PC-9 (cell line): ENCODE results near the gene WSCD1. TPM values are rescaled to one million over a fixed set of nuclear protein-coding genes. Genes with fewer than 3 reads are reported as not detected.

Experiments used
- BruUV-seq: library from RNA; stranded (reverse); fragments of 400-500 nt; replicated peaks from 2 replicates; lab custom pipeline; 2021; lab: Mats Ljungman, UMichigan
- CTCF ChIA-PET: fragments of 300-600 bp; sonication (Branson Sonifier 250); formaldehyde crosslinking; loops from one replicate; lab custom pipeline; 2022; ENCODE audit warnings: antibody characterized with exemption; lab: Charles Lee
- POLR2A ChIA-PET: fragments of 300-600 bp; sonication (Branson Sonifier 250); formaldehyde crosslinking; loops from one replicate; lab custom pipeline; 2022; ENCODE audit warnings: antibody characterized with exemption; ENCODE audit not compliant: unreplicated experiment; lab: Charles Lee
- DNase-seq, 2 experiments: peaks; one replicate each; pipeline versions ENCODE4 v3.0.0 to v3.0.0-alpha.2; 2015 to 2022; ENCODE audit warnings: mixed read lengths in 1 of 2
- H2AFZ ChIP-seq: fragments of 200-600 bp; sonication (generic); 2 replicates; pipeline ENCODE4 v1.8.1; 2017; ENCODE audit warnings: antibody characterized with exemption
- H3F3A ChIP-seq: fragments of 200-600 bp; sonication (generic); 2 replicates; pipeline ENCODE4 v1.8.1; 2017; ENCODE audit warnings: antibody characterized with exemption, mild to moderate bottlenecking, low read depth; ENCODE audit not compliant: insufficient read depth
- H3K27ac ChIP-seq: fragments of 200-600 bp; sonication (generic); 2 replicates; pipeline ENCODE4 v1.6.1; 2016; ENCODE audit warnings: mixed run types
- H3K27me3 ChIP-seq: fragments of 200-600 bp; sonication (generic); 2 replicates; pipeline ENCODE4 v1.6.1; 2016; ENCODE audit warnings: low read depth, mixed run types; ENCODE audit not compliant: insufficient read depth
- H3K36me3 ChIP-seq: fragments of 200-600 bp; sonication (generic); 2 replicates; pipeline ENCODE4 v1.6.1; 2016; ENCODE audit warnings: low read depth, mixed run types
- H3K4me1 ChIP-seq: fragments of 200-600 bp; sonication (generic); replicated peaks from 2 replicates; pipeline ENCODE4 v1.6.1; 2016; ENCODE audit warnings: mixed run types; ENCODE audit not compliant: insufficient read depth
- H3K4me2 ChIP-seq: fragments of 200-600 bp; sonication (generic); 2 replicates; pipeline ENCODE4 v1.6.1; 2017; ENCODE audit warnings: mixed run types
- H3K4me3 ChIP-seq: fragments of 200-600 bp; sonication (generic); 2 replicates; pipeline ENCODE4 v1.6.1; 2016; ENCODE audit warnings: mixed run types
- H3K79me2 ChIP-seq: fragments of 200-600 bp; sonication (generic); 2 replicates; pipeline ENCODE4 v1.6.1; 2017; ENCODE audit warnings: low read depth, mixed run types
- H3K9me2 ChIP-seq: fragments of 200-600 bp; sonication (generic); 2 replicates; pipeline ENCODE4 v1.8.1; 2017; ENCODE audit warnings: mild to moderate bottlenecking; ENCODE audit not compliant: insufficient read depth
- H3K9me3 ChIP-seq: fragments of 200-600 bp; sonication (generic); 2 replicates; pipeline ENCODE4 v1.8.1; 2016; ENCODE audit warnings: low read depth; ENCODE audit not compliant: insufficient read depth
- H4K20me1 ChIP-seq: fragments of 200-600 bp; sonication (generic); 2 replicates; pipeline ENCODE4 v1.8.1; 2017; ENCODE audit not compliant: insufficient read depth
- CTCF ChIP-seq: fragments of 200-600 bp; sonication (generic); conservative IDR thresholded peaks from 2 replicates; pipeline ENCODE4 v1.6.1; 2017; ENCODE audit warnings: mixed run types, antibody characterized with exemption, mild to moderate bottlenecking, moderate library complexity
- EZH2 ChIP-seq: fragments of 200-600 bp; sonication (generic); IDR thresholded peaks from 2 replicates; pipeline ENCODE4 v1.8.0; 2017; ENCODE audit warnings: antibody characterized with exemption, low read depth
- intact Hi-C: fragments of 100-400 bp; cut with micrococcal nuclease; formaldehyde crosslinking; loops from one replicate; pipeline ENCODE4 v1.10.0; 2022; ENCODE audit not compliant: unreplicated experiment
- total RNA-seq: library from RNA; stranded (reverse); gene quantifications from 2 replicates; pipeline ENCODE4 v1.2.3, GENCODE V29; 2021

WSCD1 gene
- total RNA-seq, 1 experiment from 2014 or later, result not detected

GRCh38 chr17:6124856-6125255 lies 54.7 kb downstream of the WSCD1 start:
- no peak overlapping the region for H3K4me2 ChIP-seq
- no peak overlapping the region for H3K4me3 ChIP-seq
- no peak for DNase-seq
- H3K9me2 ChIP-seq, result no peaks in the 10 kb centered on the region
- H4K20me1 ChIP-seq, result peaks cover 7% of the 10 kb centered on the region; the same call in 1 of the 2 replicates
- no peaks in the 10 kb centered on the region for H3K36me3 ChIP-seq
- H3K9me3 ChIP-seq, result no peaks in the 10 kb centered on the region
- no peaks in the 10 kb centered on the region for H3F3A ChIP-seq
- intact Hi-C loops, result no loop called here
- TF ChIP-seq EZH2, result no peak
- POLR2A ChIA-PET, result no interaction called here
- H3K27me3 ChIP-seq, result peaks cover 44% of the 10 kb centered on the region
- no peaks in the 10 kb centered on the region for H3K79me2 ChIP-seq
- H2AFZ ChIP-seq, result no peak overlapping the region
- no peak overlapping the region for H3K27ac ChIP-seq
- no peaks in the 10 kb centered on the region for H3K4me1 ChIP-seq
- CTCF ChIA-PET, result no interaction called here
- no TSS peak for BruUV-seq

GRCh38 chr17:6126768-6127167 lies 56.6 kb downstream of the WSCD1 start:
- Histone ChIP-seq H3K27me3 (peaks cover 44% of the 10 kb centered on the region), H3K4me2 (no peak overlapping the region), H4K20me1 (peaks cover 7% of the 10 kb centered on the region; the same call in 1 of the 2 replicates), H3K4me3 (no peak overlapping the region), H3K9me2 (no peaks in the 10 kb centered on the region), H3K27ac (no peak overlapping the region), H2AFZ (no peak overlapping the region), H3K36me3 (no peaks in the 10 kb centered on the region), H3K4me1 (no peaks in the 10 kb centered on the region), H3F3A (no peaks in the 10 kb centered on the region), H3K79me2 (no peaks in the 10 kb centered on the region), H3K9me3 (no peaks in the 10 kb centered on the region)
- no peak for DNase-seq
- CTCF ChIA-PET, result no interaction called here
- intact Hi-C loops, result no loop called here
- no TSS peak for BruUV-seq
- POLR2A ChIA-PET, result no interaction called here
- TF ChIP-seq CTCF (no peak), EZH2 (no peak)

DNA sequence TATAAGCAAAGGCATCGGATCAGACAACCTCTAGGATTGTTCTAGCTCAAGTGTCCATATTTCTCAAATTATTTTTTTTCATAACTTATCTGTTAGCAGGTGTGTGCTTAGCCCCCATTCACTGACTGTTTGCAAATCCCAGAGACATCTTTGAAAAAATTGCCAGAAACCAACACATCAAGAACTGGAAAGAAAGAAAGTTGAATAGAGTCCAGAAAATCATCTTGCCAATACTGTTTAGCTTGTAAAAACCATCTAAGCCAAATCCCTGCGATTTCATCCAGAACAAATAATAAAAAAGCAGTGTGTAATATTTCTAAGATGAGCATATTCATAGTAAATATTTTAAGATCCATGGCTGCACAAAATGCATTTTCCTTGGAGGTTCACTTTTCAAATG lies 64.5 kb downstream of the WSCD1 start:
- Histone ChIP-seq H3K36me3 (no peaks in the 10 kb centered on the region), H2AFZ (no peak overlapping the region), H3K4me2 (no peak overlapping the region), H3K4me1 (no peaks in the 10 kb centered on the region), H3K27ac (no peak overlapping the region), H3K27me3 (peaks cover 96% of the 10 kb centered on the region), H3F3A (no peaks in the 10 kb centered on the region), H3K9me3 (no peaks in the 10 kb centered on the region), H4K20me1 (no peaks in the 10 kb centered on the region; the same call in 1 of the 2 replicates), H3K9me2 (no peaks in the 10 kb centered on the region), H3K79me2 (no peaks in the 10 kb centered on the region), H3K4me3 (no peak overlapping the region)
- TF ChIP-seq EZH2 (no peak), CTCF (no peak)
- intact Hi-C loops, result no loop called here
- BruUV-seq, result no TSS peak
- no peak for DNase-seq
- ChIA-PET CTCF (no interaction called here), POLR2A (no interaction called here)

DNA sequence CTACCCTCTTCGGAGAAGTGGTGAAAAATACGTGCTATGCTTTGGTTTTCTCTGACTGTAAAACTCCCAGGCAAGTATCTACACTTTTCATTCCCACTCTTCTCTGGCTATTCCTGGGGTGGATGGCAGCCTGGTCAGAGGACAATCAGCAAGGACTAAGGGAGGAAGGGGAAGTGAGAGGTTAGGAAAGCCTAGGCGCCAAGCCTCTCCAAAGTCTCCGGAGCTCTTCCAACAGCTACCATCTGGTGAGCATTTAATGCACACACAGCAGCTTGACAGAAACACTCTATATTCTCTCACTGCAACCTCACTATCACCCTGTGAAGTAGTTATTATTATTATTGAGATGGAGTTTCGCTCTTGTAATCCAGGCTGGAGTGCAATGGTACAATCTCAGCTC lies 65.1 kb downstream of the WSCD1 start:
- no peaks in the 10 kb centered on the region for H3K9me3 ChIP-seq
- BruUV-seq, result no TSS peak
- no peak overlapping the region for H3K4me2 ChIP-seq
- H4K20me1 ChIP-seq, result no peaks in the 10 kb centered on the region; the same call in 1 of the 2 replicates
- POLR2A ChIA-PET, result no interaction called here
- H3F3A ChIP-seq, result no peaks in the 10 kb centered on the region
- TF ChIP-seq CTCF (no peak), EZH2 (no peak)
- intact Hi-C loops, result no loop called here
- no peaks in the 10 kb centered on the region for H3K79me2 ChIP-seq
- no peak for DNase-seq
- H3K4me1 ChIP-seq, result no peaks in the 10 kb centered on the region
- no peaks in the 10 kb centered on the region for H3K9me2 ChIP-seq
- CTCF ChIA-PET, result no interaction called here
- H3K27ac ChIP-seq, result no peak overlapping the region
- no peak overlapping the region for H2AFZ ChIP-seq
- peaks cover 95% of the 10 kb centered on the region for H3K27me3 ChIP-seq
- H3K4me3 ChIP-seq, result no peak overlapping the region
- H3K36me3 ChIP-seq, result no peaks in the 10 kb centered on the region
